HG03103 (cell line): ENCODE results near the gene ISG15.

Experiments
- ATAC-seq: cut with Tn5 transposase; IDR thresholded peaks from one replicate; pipeline ENCODE4 v1.9.1; 2021; ENCODE audit warnings: low read depth; ENCODE audit not compliant: unreplicated experiment

The ISG15 gene

GRCh38 chr1:1013105-1013921, at the start of gene ISG15:
ISG15 (plus strand) TSS chr1:1013497; CDS start chr1:1013574, 77 bp downstream.
- peak; percentile 77 for ATAC-seq

DNA sequence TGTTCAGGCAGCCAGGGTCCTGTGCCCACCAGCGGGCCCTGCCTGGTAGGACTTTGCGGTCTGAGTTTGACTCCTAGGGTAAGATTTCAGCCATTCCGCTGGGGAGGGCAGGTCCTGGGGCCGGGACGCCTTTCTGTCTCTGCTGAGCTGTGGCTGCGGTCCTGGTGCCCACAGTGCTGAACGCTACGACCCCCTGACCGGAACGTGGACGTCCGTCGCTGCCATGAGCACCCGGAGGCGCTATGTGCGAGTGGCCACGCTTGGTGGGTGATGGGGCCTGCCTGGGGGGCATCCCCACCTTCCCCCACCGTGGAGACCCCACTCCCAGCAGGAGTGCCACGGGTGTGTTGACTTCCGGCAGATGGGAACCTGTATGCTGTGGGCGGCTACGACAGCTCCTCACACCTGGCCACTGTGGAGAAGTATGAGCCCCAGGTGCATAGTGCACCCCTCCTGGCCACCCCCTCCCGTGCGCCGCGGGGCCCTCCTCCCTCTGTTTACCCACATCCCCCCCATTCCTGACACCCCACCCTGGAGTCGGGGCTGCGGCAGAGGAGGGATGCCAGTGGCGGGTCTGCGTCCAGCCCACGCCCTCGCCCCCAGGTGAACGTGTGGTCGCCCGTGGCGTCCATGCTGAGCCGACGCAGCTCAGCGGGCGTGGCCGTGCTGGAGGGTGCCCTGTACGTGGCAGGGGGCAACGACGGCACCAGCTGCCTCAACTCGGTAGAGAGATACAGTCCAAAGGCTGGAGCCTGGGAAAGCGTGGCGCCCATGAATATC, 49.4 kb upstream of the ISG15 start:
- ATAC-seq: no peak

GRCh38 chr1:964691-965525, 48.4 kb upstream of the ISG15 start:
- no peak for ATAC-seq

- ATAC-seq: no peak
Observed at GRCh38 chr1:965526-966134, 47.7 kb upstream of the ISG15 start.

- ATAC-seq: no peak
Observed at GRCh38 chr1:966135-966703, 47.1 kb upstream of the ISG15 start, which contains the start of gene PLEKHN1. PLEKHN1 (plus strand) TSS chr1:966482; CDS start chr1:966532, 50 bp downstream.

DNA sequence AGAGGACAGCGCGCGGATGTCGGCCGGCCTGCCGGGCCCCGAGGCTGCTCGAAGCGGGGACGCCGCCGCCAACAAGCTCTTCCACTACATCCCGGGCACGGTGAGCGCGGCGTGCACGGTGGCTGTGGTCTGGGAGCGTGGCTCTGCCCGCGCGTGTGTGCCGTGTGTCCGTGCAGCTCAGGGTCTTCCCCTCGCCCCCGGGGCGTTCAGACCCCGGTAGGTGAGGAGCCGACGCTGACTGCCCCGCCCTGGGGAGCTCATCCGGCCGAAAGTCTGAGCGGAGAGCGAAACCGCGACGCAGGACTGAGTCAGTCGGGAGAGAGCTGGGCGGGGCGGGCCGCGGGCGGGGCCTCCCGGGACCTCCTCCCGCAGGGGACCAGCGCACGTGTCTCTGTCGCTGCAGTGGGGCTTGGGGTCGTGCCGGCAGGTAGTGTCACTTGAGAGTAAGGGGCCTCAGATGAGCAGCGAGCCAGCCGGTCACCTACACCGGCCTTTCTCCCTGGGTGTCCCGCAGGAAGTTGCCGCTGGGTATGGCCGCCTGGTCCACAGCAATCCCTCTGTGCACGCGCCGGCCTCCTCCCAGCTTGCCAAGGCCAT, 46.5 kb upstream of the ISG15 start:
- ATAC-seq: peak; percentile 65

GRCh38 chr1:967466-968343, 45.6 kb upstream of the ISG15 start:
- no peak for ATAC-seq

DNA sequence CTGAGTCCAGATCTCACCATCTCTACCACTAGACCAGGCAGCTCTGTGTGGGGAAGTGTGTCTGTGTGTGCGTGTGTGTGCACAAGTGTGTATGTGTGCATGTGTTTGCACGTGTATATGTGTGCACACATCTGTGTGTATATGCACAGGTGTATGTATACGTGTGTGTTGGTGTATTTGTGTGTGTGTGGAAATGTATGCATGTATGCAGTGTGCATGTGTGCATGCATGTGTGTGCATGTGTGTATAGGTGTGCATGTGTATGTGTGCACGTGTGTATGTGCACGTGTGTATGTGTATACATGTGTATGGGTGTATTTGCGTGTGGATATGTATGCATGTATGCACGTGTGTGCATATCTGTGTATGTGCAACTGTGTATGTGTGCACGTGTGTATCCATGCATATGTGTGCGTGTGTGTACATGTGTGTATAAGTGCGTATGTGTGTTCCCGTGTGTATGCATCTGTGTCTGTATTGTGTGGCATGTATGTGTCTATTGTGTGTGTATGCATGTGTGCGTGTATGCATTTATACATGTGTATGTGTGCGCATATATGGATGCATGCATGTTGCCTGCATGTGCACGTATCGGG, 43.9 kb upstream of the ISG15 start:
- ATAC-seq: no peak

DNA sequence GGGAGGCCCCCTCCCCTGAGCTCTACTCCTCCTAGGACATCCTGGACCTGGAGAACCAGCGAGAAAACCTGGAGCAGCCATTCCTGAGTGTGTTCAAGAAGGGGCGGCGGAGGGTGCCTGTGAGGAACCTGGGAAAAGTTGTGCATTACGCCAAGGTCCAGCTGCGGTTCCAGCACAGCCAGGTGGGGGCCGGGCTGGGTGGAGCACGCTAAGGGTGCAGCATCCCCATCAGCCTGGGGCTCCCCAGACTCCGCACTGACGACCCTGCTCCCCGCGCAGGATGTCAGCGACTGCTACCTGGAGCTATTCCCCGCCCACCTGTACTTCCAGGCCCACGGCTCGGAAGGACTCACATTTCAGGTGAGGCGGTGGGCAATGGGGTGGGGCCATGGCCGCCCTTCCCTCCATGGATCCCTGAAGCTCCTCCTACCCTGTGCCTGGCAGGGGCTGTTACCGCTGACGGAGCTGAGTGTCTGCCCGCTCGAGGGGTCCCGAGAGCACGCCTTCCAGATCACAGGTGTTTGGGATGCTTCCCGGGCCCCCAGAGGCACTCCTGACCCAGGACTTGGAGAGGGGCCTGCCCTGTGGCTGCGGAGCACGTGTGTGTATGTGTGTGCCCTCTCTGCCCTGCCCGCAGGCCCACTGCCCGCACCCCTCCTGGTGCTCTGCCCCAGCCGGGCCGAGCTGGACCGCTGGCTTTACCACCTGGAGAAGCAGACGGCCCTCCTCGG, 42.9 kb upstream of the ISG15 start:
- ATAC-seq: no peak

GRCh38 chr1:970973-971730, 42.1 kb upstream of the ISG15 start:
- ATAC-seq: no peak

GRCh38 chr1:971751-972506, 41.4 kb upstream of the ISG15 start:
- ATAC-seq: no peak

DNA sequence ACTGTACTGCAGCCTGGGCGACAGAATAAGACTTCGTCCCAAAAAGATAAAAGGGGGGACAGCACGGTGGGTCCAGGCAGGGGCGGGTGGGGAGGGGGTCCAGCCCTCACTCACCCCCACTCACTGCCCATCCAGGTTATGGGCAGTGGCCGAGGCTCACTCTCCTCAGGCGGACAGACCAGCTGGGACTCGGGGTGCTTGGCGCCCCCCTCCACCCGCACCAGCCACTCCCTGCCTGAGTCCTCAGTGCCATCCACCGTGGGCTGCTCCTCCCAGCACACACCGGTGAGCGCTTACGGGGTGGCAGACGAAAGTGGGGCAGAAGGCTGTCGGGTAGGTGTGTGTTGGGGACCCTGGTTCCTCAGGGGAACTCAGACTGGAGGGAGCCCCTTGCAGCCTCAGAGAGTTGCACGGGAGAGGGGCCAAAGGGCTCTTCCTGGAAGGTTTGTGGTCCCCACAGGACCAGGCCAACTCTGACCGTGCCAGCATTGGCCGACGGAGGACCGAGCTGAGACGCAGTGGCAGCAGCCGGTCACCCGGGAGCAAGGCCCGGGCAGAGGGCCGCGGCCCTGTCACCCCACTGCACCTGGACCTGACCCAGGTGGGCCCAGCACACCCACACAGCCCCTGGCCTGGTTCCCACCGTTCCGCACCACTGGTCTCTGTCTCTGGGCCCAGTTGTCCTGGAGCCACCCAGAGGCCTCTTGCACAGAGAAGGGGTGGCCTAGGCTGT, 40.4 kb upstream of the ISG15 start:
- ATAC-seq: no peak

DNA sequence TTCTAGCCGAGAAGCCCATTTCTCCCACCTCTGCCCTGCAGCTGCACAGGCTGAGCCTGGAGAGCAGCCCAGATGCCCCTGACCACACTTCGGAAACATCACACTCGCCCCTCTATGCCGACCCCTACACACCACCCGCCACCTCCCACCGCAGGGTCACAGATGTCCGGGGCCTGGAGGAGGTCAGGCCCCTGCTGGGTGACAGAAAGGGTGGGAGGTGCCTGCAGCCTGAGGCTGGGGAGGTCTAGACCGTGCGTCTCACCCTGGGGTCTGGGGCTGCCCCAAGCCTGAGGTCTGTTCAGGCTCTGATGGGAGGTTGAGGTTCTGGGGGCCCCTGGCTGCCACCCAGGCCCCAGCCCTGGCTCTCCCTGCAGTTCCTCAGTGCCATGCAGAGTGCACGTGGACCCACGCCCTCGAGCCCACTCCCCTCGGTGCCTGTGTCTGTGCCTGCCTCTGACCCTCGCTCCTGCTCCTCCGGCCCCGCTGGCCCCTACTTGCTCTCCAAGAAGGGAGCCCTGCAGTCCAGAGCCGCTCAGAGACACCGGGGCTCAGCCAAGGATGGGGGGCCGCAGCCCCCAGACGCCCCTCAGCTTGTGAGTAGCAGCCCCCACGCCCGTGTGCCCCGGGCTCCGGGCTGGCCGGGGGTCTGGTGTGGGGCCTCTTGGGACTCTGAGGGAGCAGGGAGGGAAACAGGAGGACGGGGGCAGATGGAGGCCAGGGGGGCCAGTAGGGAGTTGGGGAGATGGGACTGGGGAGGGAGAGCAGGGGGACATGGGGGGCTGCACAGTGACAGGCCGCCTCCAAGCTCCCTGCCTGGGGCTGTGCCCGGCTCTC, 39.6 kb upstream of the ISG15 start:
- no peak for ATAC-seq

DNA sequence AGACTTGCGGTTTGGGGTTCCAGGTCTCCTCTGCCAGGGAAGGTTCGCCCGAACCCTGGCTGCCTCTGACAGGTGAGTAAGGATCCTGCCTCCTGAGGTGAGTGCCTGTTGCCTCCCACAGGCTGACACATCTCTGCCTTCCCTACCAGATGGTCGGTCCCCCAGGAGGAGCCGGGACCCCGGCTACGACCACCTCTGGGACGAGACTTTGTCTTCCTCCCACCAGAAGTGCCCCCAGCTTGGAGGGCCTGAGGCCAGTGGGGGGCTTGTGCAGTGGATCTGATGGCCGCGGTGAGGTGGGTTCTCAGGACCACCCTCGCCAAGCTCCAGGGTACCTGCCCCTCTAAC, 39.0 kb upstream of the ISG15 start:
- no peak for ATAC-seq
